GM13977 (cell line): ENCODE data around the gene LRRC4C.

Experiments used
- DNase-seq: peaks from one replicate; pipeline ENCODE4 v3.0.0; 2012; ENCODE audit warnings: low spot score
- CTCF ChIP-seq: IDR thresholded peaks from 2 replicates; pipeline ENCODE4 v1.5.1; 2012; ENCODE audit warnings: mild to moderate bottlenecking, control low read depth; ENCODE audit not compliant: insufficient read depth; ENCODE audit errors: extremely low read depth, missing control alignments
- in situ Hi-C: fragments of 300-500 bp; cut with MboI; formaldehyde crosslinking; loops from one replicate; pipeline ENCODE4 v1.12.0; 2022; ENCODE audit warnings: low sequenced_read_pairs, low pct_unique_long_range_greater_than_20kb, mixed read lengths, inconsistent platforms; ENCODE audit not compliant: unreplicated experiment

LRRC4C gene

GRCh38 chr11:41486424-41486823 is 27.0 kb upstream of the LRRC4C start:
- no peak for TF ChIP-seq CTCF
- in situ Hi-C loops: no loop called here
- DNase-seq: no peak

- no peak for DNase-seq
- in situ Hi-C loops: no loop called here
- no peak for TF ChIP-seq CTCF
Measured at GRCh38 chr11:41483956-41484355, 24.5 kb upstream of the LRRC4C start.

- TF ChIP-seq CTCF: no peak
- no peak for DNase-seq
- in situ Hi-C loops: no loop called here
Measured at GRCh38 chr11:41479179-41479578, 19.7 kb upstream of the LRRC4C start.

GRCh38 chr11:41461057-41461681 is 1.7 kb upstream of the LRRC4C start:
- no peak for DNase-seq
- in situ Hi-C loops: loop anchor here (25.0 kb wide), 1 partner anchor 1076 kb away; no protein-coding TSS in a partner anchor

GRCh38 chr11:41458641-41459040 is 811 bp downstream of the LRRC4C start:
- DNase-seq: no peak
- no peak for TF ChIP-seq CTCF
- in situ Hi-C loops: loop anchor here (25.0 kb wide), 1 partner anchor 1079 kb away; no protein-coding TSS in a partner anchor

More at GRCh38 chr11:41461057-41461681, 1.7 kb upstream of the LRRC4C start:
- TF ChIP-seq CTCF: peak; percentile 61

GRCh38 chr11:41458154-41458553 is 1.3 kb downstream of the LRRC4C start:
- no peak for DNase-seq
- TF ChIP-seq CTCF: no peak
- in situ Hi-C loops: loop anchor here (25.0 kb wide), 1 partner anchor 1079 kb away; no protein-coding TSS in a partner anchor
